PC-3 (cell line): ENCODE data around the gene P2RX6. TPM values are rescaled to one million over a fixed set of nuclear protein-coding genes. Genes with fewer than 3 reads are reported as not detected.

Experiments
- ATAC-seq: fragments of 200-7000 bp; cut with Tn5 transposase; 2 replicates; pipeline ENCODE4 v1.9.1; 2020; ENCODE audit warnings: mild to moderate bottlenecking, moderate library complexity
- Bru-seq: library from RNA; stranded (reverse); fragments of 400-500 nt; gene quantifications from one replicate; lab custom pipeline; 2021; lab: Mats Ljungman, UMichigan
- BruChase-seq, 2 experiments: library from RNA; stranded (reverse); fragments of 400-500 nt; gene quantifications; one replicate each; lab custom pipeline; 2021; lab: Mats Ljungman, UMichigan
- BruUV-seq: library from RNA; stranded (reverse); fragments of 400-500 nt; replicated peaks from 2 replicates; lab custom pipeline; 2021; lab: Mats Ljungman, UMichigan
- CTCF ChIA-PET: fragments of 300-600 bp; sonication (Branson Sonifier 250); formaldehyde crosslinking; loops from one replicate; lab custom pipeline; 2022; ENCODE audit warnings: antibody characterized with exemption; lab: Charles Lee
- POLR2A ChIA-PET: fragments of 300-600 bp; sonication (Branson Sonifier 250); formaldehyde crosslinking; loops from one replicate; lab custom pipeline; 2022; ENCODE audit warnings: antibody characterized with exemption; ENCODE audit not compliant: unreplicated experiment; lab: Charles Lee
- DNase-seq: peaks from one replicate; pipeline ENCODE4 v3.0.0-alpha.2; 2015
- H2AFZ ChIP-seq: fragments of 300-600 bp; sonication (generic); 2 replicates; pipeline ENCODE4 v1.6.0; 2016; ENCODE audit warnings: antibody characterized with exemption, low read length
- H3F3A ChIP-seq: fragments of 300-600 bp; sonication (generic); one replicate; pipeline ENCODE4 v1.6.0; 2017; ENCODE audit warnings: antibody characterized with exemption, low read length, control low read depth, mild to moderate bottlenecking; ENCODE audit not compliant: unreplicated experiment
- H3K27ac ChIP-seq: fragments of 300-600 bp; sonication (generic); 2 replicates; pipeline ENCODE4 v1.5.1; 2016; ENCODE audit warnings: mild to moderate bottlenecking, low read length
- H3K27me3 ChIP-seq: fragments of 300-600 bp; sonication (generic); 2 replicates; pipeline ENCODE4 v1.6.1; 2016; ENCODE audit warnings: low read length, mixed read lengths
- H3K36me3 ChIP-seq: fragments of 300-600 bp; sonication (generic); 2 replicates; pipeline ENCODE4 v1.6.1; 2016; ENCODE audit warnings: low read depth, mixed run types, low read length, mixed read lengths
- H3K4me1 ChIP-seq: fragments of 300-600 bp; sonication (generic); 2 replicates; pipeline ENCODE4 v1.5.1; 2016; ENCODE audit warnings: low read length; ENCODE audit not compliant: insufficient read depth
- H3K4me2 ChIP-seq: fragments of 300-600 bp; sonication (generic); 2 replicates; pipeline ENCODE4 v1.6.0; 2016; ENCODE audit warnings: low read length
- H3K4me3 ChIP-seq: fragments of 300-600 bp; sonication (generic); 2 replicates; pipeline ENCODE4 v1.5.1; 2016; ENCODE audit warnings: mild to moderate bottlenecking, low read length, mixed read lengths
- H3K79me2 ChIP-seq: fragments of 300-600 bp; sonication (generic); 2 replicates; pipeline ENCODE4 v1.6.1; 2017; ENCODE audit warnings: low read length, mixed read lengths
- H3K9ac ChIP-seq: fragments of 300-600 bp; sonication (generic); 2 replicates; pipeline ENCODE4 v1.6.0; 2016; ENCODE audit warnings: mild to moderate bottlenecking, low read length
- H3K9me2 ChIP-seq: fragments of 300-600 bp; sonication (generic); replicated peaks from 2 replicates; pipeline ENCODE4 v1.6.1; 2016; ENCODE audit warnings: mixed run types, low read length, mixed read lengths
- H3K9me3 ChIP-seq: fragments of 300-600 bp; sonication (generic); 2 replicates; pipeline ENCODE4 v1.6.1; 2016; ENCODE audit warnings: low read length, mixed read lengths
- H4K20me1 ChIP-seq: fragments of 300-600 bp; sonication (generic); 2 replicates; pipeline ENCODE4 v1.6.1; 2016; ENCODE audit warnings: low read length, mixed read lengths
- EZH2 ChIP-seq: fragments of 300-600 bp; sonication (generic); IDR thresholded peaks from one replicate; pipeline ENCODE4 v1.6.1; 2017; ENCODE audit warnings: antibody characterized with exemption, mild to moderate bottlenecking, low read length; ENCODE audit not compliant: unreplicated experiment
- EZH2phosphoT487 ChIP-seq: fragments of 300-600 bp; sonication (generic); IDR thresholded peaks from 2 replicates; pipeline ENCODE4 v1.6.1; 2018; ENCODE audit warnings: mild to moderate bottlenecking, antibody characterized with exemption, low read length, borderline replicate concordance
- intact Hi-C: fragments of 100-400 bp; cut with micrococcal nuclease; formaldehyde crosslinking; loops from 2 replicates; pipeline ENCODE4 v1.9.0; 2023
- long read RNA-seq: library from polyadenylated mRNA; unstranded; transcript quantifications from one replicate; pipeline ENCODE4 v2.0.0, GENCODE V29; 2021; ENCODE audit not compliant: unreplicated experiment
- total RNA-seq: library from RNA; depleted of rRNA; stranded (reverse); fragments of >200 nt; gene quantifications from 2 replicates; pipeline ENCODE4 v1.2.3, GENCODE V29; 2014; rRNA removed
- TF ChIP-seq, protein P1 (sequence below): fragments of 300-600 bp; sonication (generic); conservative IDR thresholded peaks from 2 replicates; pipeline ENCODE4 v1.5.1; 2017; ENCODE audit warnings: antibody characterized with exemption, low read depth, mild to moderate bottlenecking, low read length

The P2RX6 gene
- total RNA-seq (1.1 TPM in 1 of 2 replicates, not detected in the other), Bru-seq, nascent RNA (percentile 9 among the genes with signal in this experiment), BruChase-seq, experiment 1, labeled RNA remaining after a 6-hour chase (percentile 18 among the genes with signal in this experiment), BruChase-seq, experiment 2, labeled RNA remaining after a 2-hour chase (percentile 20 among the genes with signal in this experiment)
- long read RNA-seq: 0 reads

DNA sequence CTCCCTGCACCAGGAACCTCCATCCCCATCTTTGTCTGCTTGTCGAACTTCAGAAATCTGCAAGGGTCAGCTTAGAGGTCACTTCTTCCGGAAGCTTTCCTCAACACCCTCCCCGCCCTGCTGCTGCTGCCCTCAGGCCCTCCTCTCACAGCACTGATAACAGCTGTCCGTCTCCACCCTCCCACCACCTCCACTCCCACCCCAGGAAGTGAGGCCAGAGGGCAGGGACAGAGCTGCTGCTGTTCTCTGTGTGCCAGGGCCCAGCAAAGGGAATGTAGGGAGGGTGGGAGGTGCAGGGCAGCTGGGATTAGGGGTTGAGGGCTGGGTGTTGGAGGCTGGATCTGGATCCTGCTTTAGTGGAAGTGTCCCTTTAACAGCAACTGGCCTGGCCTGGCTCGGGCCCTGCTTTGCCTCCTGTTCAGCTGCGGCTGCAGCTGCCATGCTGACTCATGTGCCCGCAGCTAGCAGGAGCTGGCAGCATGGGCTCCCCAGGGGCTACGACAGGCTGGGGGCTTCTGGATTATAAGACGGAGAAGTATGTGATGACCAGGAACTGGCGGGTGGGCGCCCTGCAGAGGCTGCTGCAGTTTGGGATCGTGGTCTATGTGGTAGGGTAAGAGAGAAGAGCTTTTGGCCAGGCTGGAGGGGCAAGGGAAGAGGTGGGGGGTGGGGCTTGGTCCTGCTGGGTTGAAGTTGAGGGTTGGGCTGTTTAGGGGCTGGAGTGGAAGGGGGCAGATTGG lies at the start of gene P2RX6:
Gene P2RX6, plus strand, starts transcription at position 440 of the 740 bp plus-strand sequence. Its CDS starts 10 bp downstream, at position 450.
- POLR2A ChIA-PET: interaction anchor here (0.6 kb wide), 1 partner anchor 33 kb away, joined by 6 read pairs; the partner anchor contains the start of gene LZTR1
- Histone ChIP-seq H3K9me3 (no peaks in the 10 kb centered on the region), H3K27ac (no peak within 1 kb of the TSS), H3K9ac (no peak within 1 kb of the TSS), H3K27me3 (no peaks in the 10 kb centered on the region), H2AFZ (peak within 1 kb of the TSS; percentile 61; the same call in 1 of the 2 replicates), H3K4me2 (peak within 1 kb of the TSS; percentile 28), H3K36me3 (no peaks in the 10 kb centered on the region), H3K4me3 (no peak within 1 kb of the TSS), H3K4me1 (peaks cover 7% of the 10 kb centered on the region; the same call in 1 of the 2 replicates), H3K9me2 (no peaks in the 10 kb centered on the region), H3K79me2 (no peaks in the 10 kb centered on the region), H3F3A (no peaks in the 10 kb centered on the region), H4K20me1 (no peaks in the 10 kb centered on the region)
- no TSS peak for BruUV-seq
- CTCF ChIA-PET: no interaction called here
- intact Hi-C loops: no loop called here
- TF ChIP-seq, protein P1, sequence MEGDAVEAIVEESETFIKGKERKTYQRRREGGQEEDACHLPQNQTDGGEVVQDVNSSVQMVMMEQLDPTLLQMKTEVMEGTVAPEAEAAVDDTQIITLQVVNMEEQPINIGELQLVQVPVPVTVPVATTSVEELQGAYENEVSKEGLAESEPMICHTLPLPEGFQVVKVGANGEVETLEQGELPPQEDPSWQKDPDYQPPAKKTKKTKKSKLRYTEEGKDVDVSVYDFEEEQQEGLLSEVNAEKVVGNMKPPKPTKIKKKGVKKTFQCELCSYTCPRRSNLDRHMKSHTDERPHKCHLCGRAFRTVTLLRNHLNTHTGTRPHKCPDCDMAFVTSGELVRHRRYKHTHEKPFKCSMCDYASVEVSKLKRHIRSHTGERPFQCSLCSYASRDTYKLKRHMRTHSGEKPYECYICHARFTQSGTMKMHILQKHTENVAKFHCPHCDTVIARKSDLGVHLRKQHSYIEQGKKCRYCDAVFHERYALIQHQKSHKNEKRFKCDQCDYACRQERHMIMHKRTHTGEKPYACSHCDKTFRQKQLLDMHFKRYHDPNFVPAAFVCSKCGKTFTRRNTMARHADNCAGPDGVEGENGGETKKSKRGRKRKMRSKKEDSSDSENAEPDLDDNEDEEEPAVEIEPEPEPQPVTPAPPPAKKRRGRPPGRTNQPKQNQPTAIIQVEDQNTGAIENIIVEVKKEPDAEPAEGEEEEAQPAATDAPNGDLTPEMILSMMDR: no peak
- TF ChIP-seq EZH2: no peak
- TF ChIP-seq EZH2phosphoT487: no peak
- peak; percentile 17 for DNase-seq
- peak; percentile 83 for ATAC-seq

DNA sequence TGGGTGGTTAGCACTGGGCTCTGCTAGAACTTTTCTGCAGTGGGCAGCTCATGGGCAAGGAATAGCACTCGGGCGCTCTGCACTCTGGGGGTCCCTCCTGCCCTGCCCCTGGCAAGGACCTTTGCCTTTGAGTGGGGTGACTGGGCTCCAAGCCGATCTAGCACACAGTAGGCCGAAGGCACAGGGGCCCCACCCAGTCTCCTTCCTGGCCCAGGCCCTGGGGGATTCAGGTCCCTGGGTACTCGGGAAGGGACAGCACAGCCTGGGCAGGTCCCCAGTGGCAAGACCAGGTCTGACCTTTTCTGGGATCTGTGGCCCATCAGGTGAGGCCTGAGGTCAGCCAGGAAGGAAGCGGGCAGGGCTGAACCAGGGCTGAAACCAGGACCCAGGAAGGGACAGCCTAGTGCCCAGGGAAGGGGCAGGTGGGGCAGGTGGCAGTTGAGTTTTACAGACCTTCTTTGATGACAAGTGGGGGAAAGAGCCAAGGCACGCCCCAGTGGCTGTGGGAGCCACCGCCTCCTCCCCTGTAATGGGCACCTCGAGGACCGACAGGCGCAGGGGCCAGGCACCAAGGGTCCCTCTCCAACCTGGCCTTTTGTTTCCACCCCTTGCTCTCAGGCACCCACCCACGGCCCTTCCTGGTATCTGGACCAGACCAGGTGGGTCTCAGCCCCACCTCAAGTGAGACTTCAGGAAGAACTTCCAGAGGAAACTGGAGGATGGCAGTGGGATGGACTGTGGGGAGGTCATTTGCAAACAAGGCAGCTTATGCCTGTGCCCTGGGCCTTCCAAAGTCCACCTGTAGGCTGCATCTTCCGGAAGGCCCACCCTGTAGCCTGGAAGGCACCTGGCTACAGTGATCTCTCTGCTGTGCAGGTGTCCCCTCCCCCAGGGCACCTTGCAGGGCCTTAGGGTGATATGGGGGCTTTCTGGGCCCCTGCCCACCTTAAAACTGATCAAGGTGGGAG lies 48.8 kb upstream of the P2RX6 start:
- no peaks in the 10 kb centered on the region for H3K4me1 ChIP-seq
- no peak overlapping the region for H3K27ac ChIP-seq
- H3K9me2 ChIP-seq: no peaks in the 10 kb centered on the region
- TF ChIP-seq, protein P1: no peak
- no peak for TF ChIP-seq EZH2phosphoT487
- no peak for TF ChIP-seq EZH2
- H3K27me3 ChIP-seq: no peaks in the 10 kb centered on the region
- no peak overlapping the region for H2AFZ ChIP-seq
- intact Hi-C loops: no loop called here
- DNase-seq (no peak), ATAC-seq (no peak)
- H4K20me1 ChIP-seq: no peaks in the 10 kb centered on the region
- BruUV-seq: no TSS peak
- no peaks in the 10 kb centered on the region for H3K79me2 ChIP-seq
- H3K9ac ChIP-seq: no peak overlapping the region
- ChIA-PET POLR2A (no interaction called here), CTCF (no interaction called here)
- no peaks in the 10 kb centered on the region for H3F3A ChIP-seq
- no peak overlapping the region for H3K4me3 ChIP-seq
- no peaks in the 10 kb centered on the region for H3K9me3 ChIP-seq
- H3K36me3 ChIP-seq: no peaks in the 10 kb centered on the region
- H3K4me2 ChIP-seq: no peak overlapping the region
